ENCODE measurements around the gene HDAC11.

HDAC11 gene

GRCh38 chr3:13541691-13542090 lies 61.6 kb downstream of the HDAC11 start:
- no peak for DNase-seq (ENCODE audit: low read depth, low spot score)

- DNase-seq (ENCODE audit: low read depth, low spot score), result no peak
Observed at GRCh38 chr3:13542142-13542541, 62.0 kb downstream of the HDAC11 start.

GRCh38 chr3:13543253-13543652 lies 63.1 kb downstream of the HDAC11 start:
- DNase-seq (ENCODE audit: low read depth, low spot score), result peak; percentile 75

- DNase-seq (ENCODE audit: low read depth, low spot score), result no peak
Observed at GRCh38 chr3:13544293-13544831, 64.3 kb downstream of the HDAC11 start.

- DNase-seq (ENCODE audit: low read depth, low spot score), result no peak
Observed at GRCh38 chr3:13544951-13545651, 65.0 kb downstream of the HDAC11 start.

GRCh38 chr3:13545952-13546454 lies 65.9 kb downstream of the HDAC11 start:
- DNase-seq (ENCODE audit: low read depth, low spot score), result no peak

GRCh38 chr3:13546667-13547171 lies 66.6 kb downstream of the HDAC11 start:
- peak; percentile 90 for DNase-seq (ENCODE audit: low read depth, low spot score)

GRCh38 chr3:13547591-13548371 lies 67.7 kb downstream of the HDAC11 start:
- DNase-seq (ENCODE audit: low read depth, low spot score), result no peak

GRCh38 chr3:13548696-13549622 lies 68.9 kb downstream of the HDAC11 start, which contains the start of gene FBLN2:
FBLN2 (plus strand) TSS chr3:13549125; CDS start chr3:13570356, 21,231 bp downstream.
- peak; percentile 76 for DNase-seq (ENCODE audit: low read depth, low spot score)

- no peak for DNase-seq (ENCODE audit: low read depth, low spot score)
Observed at GRCh38 chr3:13549623-13550422, 69.7 kb downstream of the HDAC11 start.

- DNase-seq (ENCODE audit: low read depth, low spot score), result no peak
Observed at GRCh38 chr3:13550423-13550690, 70.3 kb downstream of the HDAC11 start.

- DNase-seq (ENCODE audit: low read depth, low spot score), result no peak
Observed at GRCh38 chr3:13550791-13551360, 70.8 kb downstream of the HDAC11 start.

- no peak for DNase-seq (ENCODE audit: low read depth, low spot score)
Observed at GRCh38 chr3:13552857-13553652, 72.9 kb downstream of the HDAC11 start.

- DNase-seq (ENCODE audit: low read depth, low spot score), result no peak
Observed at GRCh38 chr3:13553686-13554085, 73.6 kb downstream of the HDAC11 start.

GRCh38 chr3:13555753-13556152 lies 75.6 kb downstream of the HDAC11 start:
- no peak for DNase-seq (ENCODE audit: low read depth, low spot score)
